ENCODE results near the gene LRRC40. TPM values are rescaled to one million over a fixed set of nuclear protein-coding genes. Genes with fewer than 3 reads are reported as not detected.
"Not testable (repeated sequence)": the region's sequence is repeated elsewhere in the genome, so short reads cannot be mapped to it uniquely, and the experiment has no call there.

The LRRC40 gene
- polyA plus RNA-seq (2013, experiment 1 of 2; ENCODE audit: insufficient read length), result 20.9 TPM
- polyA plus RNA-seq (2013, experiment 2 of 2; ENCODE audit: insufficient read length), result 21.6 TPM

GRCh38 chr1:70205434-70206118, at the start of gene LRRC40:
Gene LRRC40, minus strand, starts transcription at chr1:70205579. Its CDS starts 39 bp downstream, at chr1:70205540.
- DNase-seq, result peak; percentile 96

GRCh38 chr1:70248729-70249128, 43.4 kb upstream of the LRRC40 start:
- no peak for DNase-seq

- DNase-seq, result no peak
Measured at GRCh38 chr1:70247768-70248167, 42.4 kb upstream of the LRRC40 start.

GRCh38 chr1:70247122-70247521, 41.7 kb upstream of the LRRC40 start:
- no peak for DNase-seq

GRCh38 chr1:70239940-70240339, 34.6 kb upstream of the LRRC40 start:
- DNase-seq, result no peak

GRCh38 chr1:70234733-70235132, 29.4 kb upstream of the LRRC40 start:
- no peak for DNase-seq

GRCh38 chr1:70231475-70231874, 26.1 kb upstream of the LRRC40 start:
- no peak for DNase-seq

- DNase-seq, result no peak
Measured at GRCh38 chr1:70228670-70229069, 23.3 kb upstream of the LRRC40 start.

GRCh38 chr1:70227439-70227838, 22.1 kb upstream of the LRRC40 start:
- DNase-seq, result no peak

- no peak for DNase-seq
Measured at GRCh38 chr1:70224954-70225353, 19.6 kb upstream of the LRRC40 start.

- DNase-seq, result no peak
Measured at GRCh38 chr1:70222716-70223235, 17.4 kb upstream of the LRRC40 start.

- DNase-seq, result peak; percentile 95
Measured at GRCh38 chr1:70221238-70222121, 16.1 kb upstream of the LRRC40 start, which contains the start of gene SRSF11. Gene SRSF11, plus strand, starts transcription at chr1:70221380. Its CDS starts 257 bp downstream, at chr1:70221637.

- no peak for DNase-seq
Measured at GRCh38 chr1:70220517-70221237, 15.3 kb upstream of the LRRC40 start.

GRCh38 chr1:70220015-70220414, 14.6 kb upstream of the LRRC40 start:
- no peak for DNase-seq

GRCh38 chr1:70211541-70211940, 6.2 kb upstream of the LRRC40 start:
- no peak for DNase-seq

- no peak for DNase-seq
Measured at GRCh38 chr1:70210820-70211219, 5.4 kb upstream of the LRRC40 start.

- DNase-seq, result no peak
Measured at GRCh38 chr1:70208292-70208691, 2.9 kb upstream of the LRRC40 start.

GRCh38 chr1:70207492-70207891, 2.1 kb upstream of the LRRC40 start:
- no peak for DNase-seq

- DNase-seq, result not testable (repeated sequence)
Measured at GRCh38 chr1:70206833-70207232, 1.5 kb upstream of the LRRC40 start.

- peak; percentile 2 for DNase-seq
Measured at GRCh38 chr1:70205071-70205433, 327 bp downstream of the LRRC40 start.

- DNase-seq, result peak; percentile 5
Measured at GRCh38 chr1:70204600-70204999, 779 bp downstream of the LRRC40 start.

- no peak for DNase-seq
Measured at GRCh38 chr1:70204139-70204538, 1.2 kb downstream of the LRRC40 start.
